ENCODE measurements around the gene CLDN20. TPM values are rescaled to one million over a fixed set of nuclear protein-coding genes. Genes with fewer than 3 reads are reported as not detected.

CLDN20 gene
- total RNA-seq, 2 donors from 2014 or later, result not detected

GRCh38 chr6:155270561-155271091 is 6.8 kb downstream of the CLDN20 start:
- intact Hi-C loops (cut with DNase I), result no loop called here

DNA sequence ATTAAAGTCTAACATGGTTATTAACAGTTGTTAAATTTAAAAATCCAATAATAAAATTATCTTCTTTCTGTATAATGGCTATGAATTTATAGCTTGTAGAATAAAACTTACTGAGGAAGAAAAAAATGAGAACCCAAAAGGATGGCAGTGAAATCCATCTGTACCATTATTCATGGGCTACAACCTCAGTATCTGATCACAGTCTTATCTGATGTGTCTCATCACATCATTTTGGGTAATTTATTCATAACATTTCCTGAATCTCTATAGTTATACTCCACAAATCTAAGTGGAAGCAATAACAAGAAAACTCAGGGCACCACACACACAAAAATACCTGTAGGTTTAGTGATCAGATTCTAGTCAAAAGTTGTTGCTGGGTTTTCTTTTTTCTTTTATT is 7.3 kb downstream of the CLDN20 start:
- H3K9me3 ChIP-seq, result no peaks in the 10 kb centered on the region
- TF ChIP-seq CTCF (IDR thresholded peaks at IDR 0.05), result no peak
- intact Hi-C loops (cut with DNase I), result no loop called here
- H3K27me3 ChIP-seq, result no peaks in the 10 kb centered on the region
- no peaks in the 10 kb centered on the region for H3K36me3 ChIP-seq
- H3K9ac ChIP-seq (ENCODE audit: low read depth in 2 of 2, low read length in 2 of 2), result no peak overlapping the region
- no peak for DNase-seq
- H3K27ac ChIP-seq, result no peak overlapping the region
- H3K4me3 ChIP-seq, result no peak overlapping the region
- no peaks in the 10 kb centered on the region for H3K4me1 ChIP-seq

More at GRCh38 chr6:155270561-155271091, 6.8 kb downstream of the CLDN20 start:
- Histone ChIP-seq H3K4me1 (no peaks in the 10 kb centered on the region), H3K27me3 (no peaks in the 10 kb centered on the region), H3K9me3 (no peaks in the 10 kb centered on the region), H3K9ac (ENCODE audit: low read depth in 2 of 2, low read length in 2 of 2) (no peak overlapping the region), H3K4me3 (no peak overlapping the region), H3K27ac (no peak overlapping the region), H3K36me3 (no peaks in the 10 kb centered on the region)
- DNase-seq, result no peak
- no peak for TF ChIP-seq CTCF (IDR thresholded peaks at IDR 0.05)

DNA sequence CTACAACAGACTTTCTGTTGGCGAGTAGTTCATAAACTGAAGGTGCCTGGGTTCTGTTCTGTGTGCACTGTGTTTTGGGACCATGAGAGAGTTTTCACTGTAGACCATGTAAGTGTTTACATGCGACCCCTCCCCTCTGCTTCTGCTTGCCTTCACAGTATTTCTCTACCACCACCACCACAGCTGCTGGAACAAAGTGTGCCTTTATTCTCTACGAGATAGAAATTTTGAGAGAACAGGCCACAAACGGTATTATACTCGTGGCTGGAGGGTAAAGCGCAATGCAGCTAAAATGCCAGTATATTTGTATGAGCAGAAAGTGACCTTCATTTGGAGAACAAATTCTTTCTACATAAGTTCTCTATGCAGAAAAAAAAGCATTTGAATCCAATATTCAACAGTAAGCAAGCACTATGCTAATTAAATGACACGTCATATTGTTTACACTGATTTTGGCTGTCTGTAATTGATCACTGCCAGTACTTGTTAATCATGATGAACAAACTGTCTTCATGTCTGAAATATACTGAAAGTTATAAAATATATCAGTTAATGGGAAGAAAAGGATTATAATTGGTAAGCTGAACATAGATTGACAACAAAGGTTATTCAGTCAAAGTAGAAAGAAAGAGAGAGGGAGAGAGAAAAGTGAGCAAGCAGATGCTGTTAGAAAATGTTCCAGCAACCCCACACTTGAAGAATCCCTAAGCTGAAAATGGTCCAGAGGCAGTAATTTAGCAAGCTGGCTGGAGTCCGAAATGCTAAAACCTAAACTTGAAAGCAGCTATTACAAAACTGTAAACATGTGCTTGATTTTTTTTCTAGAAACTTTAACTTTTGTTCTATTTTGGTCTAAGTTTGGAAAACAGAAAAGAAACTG is 8.8 kb downstream of the CLDN20 start:
- no peak for TF ChIP-seq CTCF (IDR thresholded peaks at IDR 0.05)
- intact Hi-C loops (cut with DNase I), result no loop called here
- no peak for DNase-seq
- H3K36me3 ChIP-seq, result no peaks in the 10 kb centered on the region
- peak overlapping the region; percentile 24 for H3K27ac ChIP-seq
- H3K9me3 ChIP-seq, result no peaks in the 10 kb centered on the region
- no peak overlapping the region for H3K9ac ChIP-seq (ENCODE audit: low read depth in 2 of 2, low read length in 2 of 2)
- H3K4me1 ChIP-seq, result no peaks in the 10 kb centered on the region
- no peak overlapping the region for H3K4me3 ChIP-seq
- H3K27me3 ChIP-seq, result no peaks in the 10 kb centered on the region

GRCh38 chr6:155273431-155273830 is 9.6 kb downstream of the CLDN20 start:
- Histone ChIP-seq H3K4me3 (no peak overlapping the region), H3K27ac (peak overlapping the region; percentile 24), H3K4me1 (no peaks in the 10 kb centered on the region), H3K9ac (ENCODE audit: low read depth in 2 of 2, low read length in 2 of 2) (no peak overlapping the region), H3K36me3 (no peaks in the 10 kb centered on the region), H3K9me3 (no peaks in the 10 kb centered on the region), H3K27me3 (no peaks in the 10 kb centered on the region)
- no peak for TF ChIP-seq CTCF (IDR thresholded peaks at IDR 0.05)
- intact Hi-C loops (cut with DNase I), result no loop called here
- DNase-seq, result no peak

DNA sequence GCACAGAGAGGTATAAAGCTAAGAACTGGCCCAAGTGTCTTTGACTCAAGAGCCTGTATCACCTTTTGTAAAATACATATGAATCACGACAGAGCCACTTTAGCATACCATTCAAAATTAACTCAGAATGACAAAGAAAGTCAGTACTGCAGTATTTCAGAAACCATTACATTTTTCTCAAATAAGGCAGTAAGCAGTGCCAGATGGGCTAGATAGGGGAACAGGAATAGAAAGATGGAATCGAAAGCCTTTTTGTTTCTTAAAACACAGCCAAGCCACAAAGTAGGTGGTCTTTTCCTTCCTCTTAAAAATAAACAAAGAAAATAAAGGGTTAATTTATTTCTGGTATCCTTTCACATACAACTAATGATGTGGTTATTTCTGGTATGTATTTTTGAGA is 10.3 kb downstream of the CLDN20 start:
- H3K9ac ChIP-seq (ENCODE audit: low read depth in 2 of 2, low read length in 2 of 2), result no peak overlapping the region
- peak overlapping the region; percentile 24 for H3K27ac ChIP-seq
- H3K27me3 ChIP-seq, result no peaks in the 10 kb centered on the region
- no peaks in the 10 kb centered on the region for H3K9me3 ChIP-seq
- no peaks in the 10 kb centered on the region for H3K36me3 ChIP-seq
- no peaks in the 10 kb centered on the region for H3K4me1 ChIP-seq
- no peak for DNase-seq
- TF ChIP-seq CTCF (IDR thresholded peaks at IDR 0.05), result no peak
- no peak overlapping the region for H3K4me3 ChIP-seq
- intact Hi-C loops (cut with DNase I), result no loop called here
